Fibroblast of skin of abdomen (primary cell): Measurements from ENCODE around the gene MCCC1.
A peak's percentile ranks its signal among the peaks of the same experiment; 100 is the strongest.

Experiments used
- DNase-seq: peaks from one replicate; pipeline ENCODE4 v3.0.0-alpha.2; 2013

Gene MCCC1

DNA sequence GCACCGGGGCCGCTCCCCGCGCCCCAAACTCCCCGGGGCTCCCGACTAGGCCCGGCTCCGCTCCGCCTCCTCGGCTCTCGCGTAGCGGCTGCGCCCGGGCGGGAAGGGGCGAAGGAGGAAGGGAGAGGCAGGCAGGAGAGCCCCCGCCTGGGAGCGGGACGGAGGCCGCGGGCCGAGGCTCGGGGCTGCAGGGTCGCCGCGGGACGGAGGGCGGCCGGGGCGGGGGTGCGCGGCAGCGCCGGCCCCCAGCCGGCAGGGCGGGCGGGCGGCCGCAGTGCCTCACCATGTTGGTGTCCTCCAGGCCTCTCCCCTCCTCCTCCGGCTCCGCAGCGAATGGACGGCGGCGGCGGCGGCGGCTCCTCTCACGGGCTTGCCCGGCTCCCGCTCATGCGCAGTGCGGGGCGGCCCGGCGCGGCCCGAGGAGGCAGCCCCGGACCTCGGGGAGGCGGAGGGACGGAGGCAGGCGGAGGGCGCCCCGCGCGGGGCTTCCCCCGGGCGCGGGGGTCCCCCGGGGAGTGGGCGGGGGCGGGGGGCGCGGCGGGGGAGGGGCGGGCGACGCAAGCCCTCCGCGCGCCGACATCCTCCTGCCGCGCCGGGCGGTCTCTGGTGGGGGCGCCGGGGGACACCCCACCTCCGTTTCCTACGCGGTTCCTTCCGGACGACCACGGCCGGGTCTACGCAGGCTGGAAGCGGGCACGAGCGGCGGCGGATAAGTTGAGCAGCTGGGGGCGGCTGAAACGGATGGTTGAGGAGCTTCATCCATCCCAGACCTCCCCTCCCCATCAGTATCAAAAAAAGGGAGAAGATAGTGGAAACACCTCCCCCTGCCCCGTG, 118.9 kb downstream of the MCCC1 start, which contains the start of gene DCUN1D1:
Gene DCUN1D1 (minus strand): TSS at position 335 of the 834 bp plus-strand sequence. CDS start 49 bp downstream, at position 286.
- peak; percentile 89 for DNase-seq

DNA sequence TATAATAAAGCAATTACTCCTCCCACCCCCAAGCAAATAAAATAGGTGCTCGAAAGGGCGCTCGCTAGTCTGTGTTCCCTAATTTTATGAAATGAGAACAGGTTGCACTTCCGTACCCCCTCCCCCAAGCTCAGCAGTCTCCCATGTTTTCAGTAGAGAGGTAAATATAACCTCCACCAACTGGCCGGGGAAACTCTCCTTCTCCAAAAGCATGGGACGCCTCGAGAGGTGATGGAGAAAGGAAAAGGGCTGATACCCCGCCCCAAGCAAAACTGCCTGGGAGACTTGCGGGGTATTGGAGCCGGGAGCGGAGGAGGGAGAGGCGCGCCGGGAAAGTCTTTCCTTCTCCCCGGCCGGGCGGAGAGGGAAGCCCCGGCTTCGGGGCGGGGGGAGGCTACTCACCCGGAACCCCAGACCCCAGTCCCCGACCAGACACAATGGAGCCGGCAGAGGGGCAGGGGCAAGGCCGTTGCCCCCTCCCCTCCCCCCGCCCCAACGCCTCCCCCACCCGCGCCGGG, 119.6 kb downstream of the MCCC1 start:
- DNase-seq = no peak

DNA sequence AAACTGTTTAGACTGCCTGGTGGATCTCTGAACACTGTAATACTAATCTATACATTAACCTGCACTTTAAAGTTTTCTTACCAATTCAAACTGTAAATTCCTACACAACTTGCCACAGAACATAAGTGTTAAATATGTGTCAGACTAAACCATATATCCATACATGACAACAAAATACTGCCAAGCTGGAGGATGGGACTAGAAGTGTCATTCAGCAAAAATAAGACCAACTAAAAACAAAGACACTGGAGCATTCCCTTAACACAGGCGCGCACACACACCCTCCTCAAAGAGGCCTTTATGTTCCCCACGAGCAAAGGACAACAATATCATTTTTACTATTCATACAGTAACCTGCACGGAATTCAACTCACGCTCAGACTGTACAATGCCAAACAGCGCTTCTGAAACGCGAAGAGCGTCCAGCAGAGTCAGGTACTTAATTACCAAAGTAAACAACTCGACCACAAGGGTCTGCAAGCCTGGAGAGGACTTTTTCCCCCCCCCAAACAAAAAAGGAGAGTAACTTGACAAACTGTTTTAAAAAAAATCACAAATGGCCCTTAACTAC, 120.1 kb downstream of the MCCC1 start:
- DNase-seq = no peak

DNA sequence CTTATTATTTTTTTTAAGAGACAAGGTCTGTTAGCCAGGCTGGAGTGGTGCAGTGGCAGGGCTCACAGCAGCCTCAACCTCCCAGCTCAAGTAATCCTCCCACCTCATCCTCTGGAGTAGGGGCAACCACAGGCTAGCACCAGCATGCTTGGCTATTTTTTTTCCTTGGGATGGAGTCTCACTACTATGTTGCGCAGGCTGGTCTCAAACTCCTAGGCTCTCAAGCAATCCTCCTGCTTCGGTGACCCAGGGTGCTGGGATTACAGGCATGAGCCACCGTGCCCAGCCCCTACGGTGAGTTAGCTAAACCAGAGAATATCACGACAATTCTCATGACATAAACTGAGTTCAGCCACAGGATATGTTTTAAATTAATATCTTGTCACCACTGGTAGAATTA, 120.9 kb downstream of the MCCC1 start:
- DNase-seq = no peak

DNA sequence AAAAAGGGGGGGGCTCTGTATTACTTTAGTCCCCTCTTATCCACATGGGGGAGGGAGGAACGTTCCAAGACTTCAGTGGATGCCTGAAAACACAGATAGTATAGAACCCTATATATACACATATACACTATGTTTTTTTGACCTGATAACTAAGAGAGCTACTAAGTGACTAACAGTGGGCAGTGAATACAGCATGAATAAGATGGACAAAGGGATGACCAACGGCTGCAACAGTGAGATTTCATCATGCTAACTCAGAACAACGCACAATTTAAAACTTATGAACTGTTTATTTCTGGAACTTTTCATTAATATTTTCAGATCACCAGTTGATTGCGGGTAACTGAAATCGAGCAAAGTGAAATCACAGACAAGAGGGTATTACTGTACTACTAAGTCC, 126.2 kb downstream of the MCCC1 start:
- DNase-seq = no peak

DNA sequence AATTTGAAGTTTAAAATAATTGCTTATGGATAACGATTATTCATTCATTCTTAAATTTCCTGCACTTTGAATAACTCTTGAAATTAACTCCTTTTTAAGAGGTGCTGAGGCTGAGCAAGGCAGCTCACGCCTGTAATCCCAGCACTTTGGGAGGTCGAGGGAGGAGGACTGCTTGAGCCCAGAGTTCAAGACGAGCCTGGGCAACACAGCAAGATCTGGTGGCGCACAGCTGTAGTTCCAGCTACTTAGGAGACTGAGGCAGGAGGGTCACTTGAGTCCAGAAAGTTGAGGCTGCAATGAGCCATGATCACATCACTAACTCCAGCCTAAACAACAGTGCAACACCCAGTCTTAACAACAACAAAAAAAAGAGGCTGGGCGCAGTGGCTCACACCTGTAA, 126.9 kb downstream of the MCCC1 start:
- DNase-seq = no peak

DNA sequence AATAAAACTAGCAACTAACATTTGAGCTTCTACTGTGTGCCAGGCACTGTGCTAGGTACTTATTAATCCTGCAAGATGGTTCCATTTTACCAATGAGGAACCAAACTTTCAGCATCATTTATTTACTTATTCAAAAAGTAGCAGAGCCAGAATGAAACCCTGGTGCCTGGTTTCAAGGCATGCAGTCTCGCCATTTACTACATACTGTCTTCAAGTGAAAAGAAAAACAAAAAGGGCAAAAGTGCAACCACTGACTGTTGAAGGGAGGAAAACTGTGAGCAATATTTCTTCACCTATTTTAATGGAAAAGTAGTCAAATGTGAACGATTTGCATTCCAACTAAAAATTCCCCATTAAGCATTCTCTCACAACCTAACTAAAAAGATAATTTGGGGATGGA, 127.7 kb downstream of the MCCC1 start:
- no peak for DNase-seq

DNA sequence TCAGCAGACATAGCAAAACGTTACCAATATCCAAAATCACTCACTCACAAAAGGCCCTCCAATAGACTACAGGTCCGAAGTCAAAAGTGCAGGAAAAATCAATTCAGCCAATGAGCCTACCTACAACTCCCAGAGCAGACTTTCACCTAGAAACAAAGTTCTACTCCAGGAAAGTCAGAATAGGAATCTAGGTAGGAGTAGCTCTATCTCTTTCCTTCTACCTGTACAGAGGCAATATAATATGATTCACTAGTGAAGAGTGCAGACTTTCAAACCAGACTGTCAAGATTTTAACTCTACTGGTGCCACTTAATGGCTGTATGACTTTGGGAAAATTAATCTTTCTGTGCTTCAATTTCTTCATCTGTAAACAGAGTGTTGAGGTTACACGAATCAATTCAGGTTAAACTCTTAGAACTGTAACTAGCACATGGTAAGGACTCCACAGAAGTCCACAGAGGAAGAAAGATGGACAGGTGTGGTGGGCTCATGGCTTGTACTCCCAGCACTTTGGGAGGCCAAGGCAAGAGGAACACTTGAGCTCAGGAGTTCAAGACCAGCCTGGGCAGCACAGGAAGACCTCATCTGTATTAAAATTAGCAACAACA, 128.4 kb downstream of the MCCC1 start:
- DNase-seq = no peak

DNA sequence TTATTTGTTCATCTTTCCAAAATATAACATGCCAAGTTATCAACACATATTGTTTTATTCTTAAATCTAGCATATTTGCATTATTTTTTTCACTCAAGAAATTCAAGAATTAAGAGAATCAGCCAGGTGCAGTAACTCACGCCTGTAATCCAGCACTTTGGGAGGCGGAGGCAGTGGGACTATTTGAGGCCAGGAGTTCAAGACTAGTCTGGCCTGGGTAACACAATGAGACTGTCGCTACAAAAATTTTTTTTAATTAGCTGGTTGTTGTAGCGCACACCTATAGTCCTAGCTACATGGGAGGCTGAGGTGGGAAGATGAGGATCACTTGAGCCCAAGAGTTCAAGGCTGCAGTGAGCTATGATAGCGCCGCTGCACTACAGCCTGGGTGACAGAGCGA, 129.4 kb downstream of the MCCC1 start:
- no peak for DNase-seq

DNA sequence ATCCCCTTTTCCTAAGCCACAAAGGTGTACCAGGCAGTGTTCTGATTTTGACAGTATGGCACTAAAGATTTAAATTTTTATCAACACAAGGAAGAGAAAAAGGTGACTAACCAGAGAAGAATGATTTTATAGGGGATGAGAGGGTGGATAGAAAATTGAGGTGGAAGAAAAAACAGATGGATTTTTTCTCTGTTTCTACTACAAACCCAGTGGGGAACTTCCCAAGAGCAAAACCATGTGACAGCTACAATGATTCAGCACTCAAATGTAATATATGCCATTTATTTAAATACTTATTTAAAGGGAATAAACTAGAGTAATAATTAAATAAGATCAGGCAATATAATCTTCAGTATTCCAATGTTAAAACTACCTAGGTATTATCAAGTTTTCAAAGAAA, 130.0 kb downstream of the MCCC1 start:
- DNase-seq = peak; percentile 61

DNA sequence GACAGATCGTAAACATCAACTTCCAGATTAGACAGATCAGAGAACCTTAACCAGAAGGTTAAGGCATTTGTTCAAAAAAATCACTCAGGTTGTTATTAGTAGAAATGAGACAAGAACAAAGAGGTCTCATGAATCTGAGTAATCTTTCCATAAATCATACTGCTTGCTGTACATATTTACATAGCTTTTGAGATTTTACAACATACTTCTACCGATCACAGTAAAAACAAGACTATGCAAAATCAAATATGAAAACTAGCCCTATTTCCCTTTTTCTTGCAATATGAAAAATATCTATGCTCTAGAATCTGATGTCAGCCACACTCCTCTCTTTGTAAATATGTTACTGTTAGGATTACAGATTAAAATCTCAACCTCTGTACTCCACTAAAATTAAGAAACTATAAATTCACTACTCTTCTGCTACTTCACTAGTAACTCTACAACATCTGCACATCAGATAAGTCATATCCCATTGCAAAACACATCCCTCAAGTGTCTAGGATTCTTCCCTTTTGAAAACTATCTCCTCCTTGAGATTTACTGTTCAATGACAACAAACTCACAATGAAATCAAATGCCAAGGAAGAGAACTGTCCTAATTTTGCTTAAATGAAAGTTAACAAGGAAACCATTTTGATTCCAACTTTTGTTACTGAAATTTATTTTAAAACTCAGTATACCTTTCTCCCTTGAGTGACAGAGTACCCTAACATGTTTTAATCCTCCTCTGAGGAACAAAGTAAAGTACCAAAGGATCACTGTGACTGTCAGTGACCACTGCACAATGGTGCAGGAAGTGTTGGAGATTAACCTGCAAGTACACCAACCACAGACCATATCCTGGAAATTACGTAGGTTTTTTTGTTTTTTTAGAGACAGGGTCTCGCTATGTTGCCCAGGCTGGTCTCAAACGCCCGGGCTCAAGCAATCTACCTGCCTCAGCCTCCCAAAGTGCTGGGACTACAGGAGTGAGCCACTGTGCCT, 131.8 kb downstream of the MCCC1 start:
- no peak for DNase-seq

DNA sequence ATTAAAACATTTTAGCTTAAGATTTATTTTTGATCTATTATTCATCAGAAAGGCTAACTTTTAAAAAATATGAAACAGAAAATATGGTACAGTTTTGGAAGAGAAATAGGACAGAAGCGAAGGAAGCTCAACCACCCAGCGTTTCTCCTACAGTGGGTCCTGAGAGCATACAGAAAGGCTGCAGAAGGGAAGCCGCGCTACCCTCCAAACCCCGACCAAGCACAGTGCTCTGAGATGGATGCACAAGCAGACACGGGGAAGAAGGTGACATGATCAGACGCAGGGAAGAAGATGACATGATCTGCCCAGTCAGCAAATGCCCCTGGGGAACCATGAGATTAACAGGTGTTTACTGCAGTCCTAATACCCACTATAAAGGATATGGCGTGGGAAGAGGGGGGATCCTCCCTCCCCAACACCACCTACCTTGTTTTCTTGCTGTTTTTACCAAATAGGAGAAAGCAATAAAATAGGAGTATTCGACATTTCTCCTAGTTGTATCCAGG, 133.4 kb downstream of the MCCC1 start:
- no peak for DNase-seq
